GM12875 (cell line): Measurements from ENCODE around the gene ELOVL7.
"Not testable (repeated sequence)": the region's sequence is repeated elsewhere in the genome, so short reads cannot be mapped to it uniquely, and the experiment has no call there.

Experiments used
- H3K4me3 ChIP-seq: one replicate; pipeline ENCODE4 v1.5.1; 2011; ENCODE audit warnings: low read depth, low read length, control low read depth
- TF ChIP-seq, protein P1 (sequence below): IDR thresholded peaks from 2 replicates; pipeline ENCODE4 v1.5.1; 2011; ENCODE audit warnings: low read depth, mild to moderate bottlenecking, control low read depth, inconsistent platforms, low read length, moderate library complexity, borderline replicate concordance; ENCODE audit not compliant: insufficient read depth

ELOVL7 gene

DNA sequence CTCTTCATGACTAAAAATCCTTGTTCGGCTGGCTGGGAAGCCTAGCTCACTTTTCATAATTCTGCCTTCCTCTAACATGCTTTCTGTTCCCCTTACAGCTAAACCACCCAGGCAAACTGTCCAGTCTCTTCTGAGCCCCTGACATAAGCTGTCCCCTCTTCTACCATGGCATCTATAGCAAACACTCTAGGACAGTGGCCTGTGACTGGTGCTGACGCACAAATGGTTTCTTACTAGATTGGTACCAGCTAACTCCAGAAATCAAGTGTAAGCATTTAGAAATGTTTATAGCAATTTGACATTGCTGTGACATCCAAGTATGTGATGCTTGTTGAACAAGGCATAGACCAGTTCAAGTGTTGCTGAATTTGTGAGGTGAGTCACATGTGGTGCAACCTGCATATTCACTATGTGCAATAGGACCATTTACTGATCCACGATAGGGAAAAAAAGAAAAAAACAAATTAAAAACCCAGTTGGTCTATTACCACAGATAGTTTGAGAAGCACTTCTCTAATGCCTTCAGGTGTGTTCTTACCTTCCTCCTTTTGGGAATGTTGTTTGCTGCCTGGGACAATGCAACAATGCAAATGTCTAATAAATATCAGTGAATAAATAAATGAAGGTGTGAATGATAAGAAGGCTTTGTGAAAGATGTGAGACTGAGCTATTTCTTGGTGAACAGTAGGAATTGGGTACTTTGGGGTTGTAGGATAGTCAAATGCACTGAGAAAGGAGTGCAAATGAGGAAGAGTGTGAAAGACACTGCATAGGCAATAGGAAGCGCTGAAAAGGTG, 22.4 kb downstream of the ELOVL7 start:
- TF ChIP-seq, protein P1, sequence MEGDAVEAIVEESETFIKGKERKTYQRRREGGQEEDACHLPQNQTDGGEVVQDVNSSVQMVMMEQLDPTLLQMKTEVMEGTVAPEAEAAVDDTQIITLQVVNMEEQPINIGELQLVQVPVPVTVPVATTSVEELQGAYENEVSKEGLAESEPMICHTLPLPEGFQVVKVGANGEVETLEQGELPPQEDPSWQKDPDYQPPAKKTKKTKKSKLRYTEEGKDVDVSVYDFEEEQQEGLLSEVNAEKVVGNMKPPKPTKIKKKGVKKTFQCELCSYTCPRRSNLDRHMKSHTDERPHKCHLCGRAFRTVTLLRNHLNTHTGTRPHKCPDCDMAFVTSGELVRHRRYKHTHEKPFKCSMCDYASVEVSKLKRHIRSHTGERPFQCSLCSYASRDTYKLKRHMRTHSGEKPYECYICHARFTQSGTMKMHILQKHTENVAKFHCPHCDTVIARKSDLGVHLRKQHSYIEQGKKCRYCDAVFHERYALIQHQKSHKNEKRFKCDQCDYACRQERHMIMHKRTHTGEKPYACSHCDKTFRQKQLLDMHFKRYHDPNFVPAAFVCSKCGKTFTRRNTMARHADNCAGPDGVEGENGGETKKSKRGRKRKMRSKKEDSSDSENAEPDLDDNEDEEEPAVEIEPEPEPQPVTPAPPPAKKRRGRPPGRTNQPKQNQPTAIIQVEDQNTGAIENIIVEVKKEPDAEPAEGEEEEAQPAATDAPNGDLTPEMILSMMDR, result no peak

DNA sequence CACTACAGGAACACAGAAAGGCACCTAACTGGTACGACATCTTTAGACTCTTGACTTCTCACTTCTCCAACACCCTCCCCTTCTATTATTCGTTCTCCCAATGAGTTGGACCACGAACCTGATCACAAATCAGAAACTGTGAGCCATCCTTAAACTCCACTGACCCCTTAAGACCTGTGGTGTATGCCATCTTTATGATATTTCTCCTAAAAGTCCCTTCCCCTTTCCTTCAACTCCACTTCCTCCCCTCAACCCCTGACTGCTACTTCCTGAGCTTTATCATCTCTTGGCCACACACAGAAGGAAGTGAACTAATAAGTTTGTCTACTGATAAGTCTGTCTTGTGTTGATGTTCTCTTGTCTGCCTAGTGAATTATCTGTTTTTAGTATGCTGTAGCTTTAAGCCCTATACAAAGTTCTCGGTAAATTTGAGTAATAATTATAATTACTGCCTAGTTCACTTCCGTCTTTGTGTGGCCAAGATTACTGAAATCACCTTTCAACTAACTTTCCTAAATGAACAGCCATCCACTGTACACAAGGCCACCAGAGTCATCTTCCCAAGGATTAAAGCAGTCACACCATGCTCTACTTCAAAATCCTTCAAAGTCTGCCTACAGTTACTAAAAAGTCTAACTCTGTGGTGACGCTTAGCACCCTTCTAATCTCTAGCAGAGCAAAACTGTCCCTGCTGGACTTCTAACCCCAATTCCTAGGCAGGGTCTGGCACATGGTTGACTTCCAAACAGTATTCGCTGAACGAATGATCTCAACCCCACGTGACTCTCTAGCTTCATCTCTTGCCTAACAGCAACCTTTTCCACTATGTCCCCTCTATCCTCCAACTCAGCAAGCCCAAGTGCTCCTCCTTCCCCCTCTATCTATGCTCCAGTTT, 23.2 kb downstream of the ELOVL7 start:
- TF ChIP-seq, protein P1, result no peak
- no peak overlapping the region for H3K4me3 ChIP-seq

More for the DNA sequence above, 22.4 kb downstream of the ELOVL7 start:
- no peak overlapping the region for H3K4me3 ChIP-seq

DNA sequence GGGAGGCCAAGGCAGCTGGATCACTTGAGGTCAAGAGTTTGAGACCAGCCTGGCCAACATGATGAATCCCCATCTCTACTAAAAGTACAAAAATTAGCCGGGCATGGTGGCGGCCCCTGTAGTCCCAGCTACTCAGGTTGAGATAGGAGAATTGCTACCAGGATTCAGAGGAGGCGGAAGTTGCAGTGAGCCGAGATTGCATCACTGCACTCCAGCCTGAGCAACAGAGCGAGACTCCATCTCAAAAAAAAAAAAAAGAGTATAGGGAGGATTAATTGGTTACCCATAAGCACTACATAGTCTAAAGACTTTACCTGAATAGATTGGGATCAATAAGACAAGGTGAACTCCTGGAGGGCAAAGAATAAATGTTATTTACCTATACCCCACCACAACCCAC, 27.9 kb downstream of the ELOVL7 start:
- H3K4me3 ChIP-seq, result not testable (repeated sequence)

DNA sequence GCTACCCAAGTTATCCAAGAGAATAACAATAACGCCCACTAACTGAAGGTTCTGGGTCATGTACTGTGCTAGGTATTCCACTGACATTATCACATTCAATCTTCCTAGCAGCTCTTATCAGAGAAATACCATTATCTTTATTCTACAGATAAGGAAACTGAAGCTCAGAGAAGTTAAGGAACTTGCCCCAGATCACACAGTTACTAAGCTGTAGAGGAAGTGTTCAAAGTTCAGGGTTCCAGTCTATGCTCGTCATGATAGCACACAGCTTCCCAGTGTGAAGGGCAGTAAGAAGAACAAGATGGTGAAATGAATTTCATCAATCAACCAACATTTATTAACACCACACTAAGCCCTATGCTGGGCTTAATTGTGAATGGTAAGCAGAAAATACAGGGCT, 29.6 kb downstream of the ELOVL7 start:
- TF ChIP-seq, protein P1, result no peak
- no peak overlapping the region for H3K4me3 ChIP-seq

DNA sequence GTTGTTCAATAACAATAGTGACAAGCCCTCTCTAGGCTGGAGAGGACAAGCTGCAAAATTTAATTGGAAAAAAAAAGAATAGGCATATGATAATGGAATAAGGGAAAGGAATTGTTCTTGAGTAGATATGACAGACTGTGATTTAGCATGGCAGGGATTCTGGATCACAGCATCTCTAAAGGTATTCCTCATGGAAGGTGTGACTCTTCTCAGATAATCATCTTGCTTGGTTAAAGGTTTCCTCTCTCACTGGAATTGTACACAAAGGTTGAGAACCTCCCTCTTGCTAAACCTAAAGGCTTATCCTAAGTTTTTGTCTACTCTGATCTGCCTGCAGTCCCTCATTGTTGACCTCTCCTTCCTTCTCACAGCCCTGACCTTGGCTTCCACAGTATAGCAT, 31.6 kb downstream of the ELOVL7 start:
- H3K4me3 ChIP-seq, result no peak overlapping the region
- TF ChIP-seq, protein P1, result no peak

DNA sequence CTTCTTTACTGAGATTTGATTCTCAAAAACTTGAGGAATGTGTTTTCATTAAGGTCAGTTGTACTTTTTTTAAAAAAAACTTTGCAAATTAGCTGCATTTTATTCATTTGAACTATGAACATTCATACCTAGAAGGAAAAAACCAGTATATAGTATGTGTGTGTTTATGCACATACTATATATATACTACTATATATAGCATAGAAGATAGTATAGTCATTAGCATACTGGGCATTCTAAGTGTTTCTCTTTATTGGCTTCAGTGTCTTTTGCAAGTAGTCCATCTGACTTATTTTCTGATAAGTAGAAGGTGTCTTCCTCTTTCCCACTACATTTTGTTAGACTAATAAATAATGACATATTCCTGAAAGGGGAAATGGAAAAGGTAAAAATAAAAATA, 33.0 kb downstream of the ELOVL7 start:
- no peak overlapping the region for H3K4me3 ChIP-seq
- TF ChIP-seq, protein P1, result no peak

DNA sequence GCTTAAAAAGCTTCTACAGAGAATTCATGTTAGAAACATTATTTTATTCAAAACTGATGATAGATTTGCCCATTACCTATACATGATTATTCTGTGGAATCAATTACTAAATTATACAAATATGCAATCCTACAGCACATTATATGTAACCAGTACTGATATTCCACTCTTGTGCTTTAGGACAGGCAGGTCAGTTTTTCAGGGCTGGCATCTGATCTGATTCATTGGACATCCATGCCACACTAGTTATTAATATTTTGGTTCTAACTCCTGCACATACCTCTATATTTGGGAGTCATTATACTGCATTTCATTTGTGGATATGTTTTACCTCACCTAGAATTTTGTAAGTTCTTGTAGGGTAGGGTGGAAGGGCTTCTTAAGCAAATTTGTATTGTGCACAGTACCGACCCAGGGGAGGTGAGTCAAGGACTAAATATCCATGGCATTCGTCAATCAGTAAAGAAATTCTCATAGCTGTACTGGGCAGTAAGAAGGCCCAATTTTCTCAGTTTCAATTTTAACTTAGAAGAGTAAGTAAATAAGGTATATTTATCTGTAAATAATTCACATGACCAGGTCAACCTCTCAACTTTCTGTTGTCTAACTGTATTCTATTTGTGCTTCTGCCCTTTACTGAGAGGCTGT, 33.5 kb downstream of the ELOVL7 start:
- TF ChIP-seq, protein P1, result no peak
- no peak overlapping the region for H3K4me3 ChIP-seq
